Adrenal gland (tissue), 12 donors: Measurements from ENCODE around the gene ABTB2. TPM values are rescaled to one million over a fixed set of nuclear protein-coding genes. Genes with fewer than 3 reads are reported as not detected.

Source experiments
- DNase-seq, 7 donors: peaks; one replicate each; pipeline ENCODE4 v3.0.0-alpha.2; 2019 to 2020
- H3K27ac ChIP-seq, 5 donors: fragments of 200-600 bp; sonication (generic) in 4 of 5; 1 replicate in 3 of 5; 2 replicates in 2 of 5; pipeline versions ENCODE4 v1.5.1 to v1.8.0; 2016 to 2020; ENCODE audit warnings: mild to moderate bottlenecking in 1 of 5
- H3K27me3 ChIP-seq: fragments of 200-600 bp; 2 replicates; pipeline ENCODE4 v1.8.0; 2021
- H3K36me3 ChIP-seq, 2 donors: fragments of 200-600 bp; replicated peaks in 1 of 2; 1 replicate in 1 of 2; 2 replicates in 1 of 2; pipeline versions ENCODE4 v1.5.1 to v1.8.0; 2018 to 2022
- H3K4me1 ChIP-seq, 2 donors: fragments of 200-600 bp; replicated peaks in 1 of 2; 1 replicate in 1 of 2; 2 replicates in 1 of 2; pipeline versions ENCODE4 v1.5.1 to v1.8.0; 2018 to 2021
- H3K4me3 ChIP-seq, 4 donors: fragments of 200-600 bp; sonication (generic) in 3 of 4; one replicate each; pipeline ENCODE4 v1.5.1; 2016 to 2018
- H3K9me3 ChIP-seq, 3 donors: fragments of 200-600 bp; sonication (generic) in 1 of 3; replicated peaks in 1 of 3; 1 replicate in 2 of 3; 2 replicates in 1 of 3; pipeline versions ENCODE4 v1.5.1 to v1.8.0; 2016 to 2021
- CTCF ChIP-seq, 6 experiments: fragments of 450-650 bp in 4 of 6; fragments of 200-600 bp in 2 of 6; sonication (generic) in 1 of 6; IDR thresholded peaks; 1 replicate in 5 of 6; 2 replicates in 1 of 6; pipeline versions ENCODE4 v1.5.1 to v1.8.0; 2016 to 2021; ENCODE audit warnings: antibody characterized with exemption in 6 of 6, mild to moderate bottlenecking in 2 of 6, moderate library complexity in 1 of 6
- POLR2A ChIP-seq, 2 donors: fragments of 450-650 bp; IDR thresholded peaks; one replicate each; pipeline ENCODE4 v1.6.1; 2017; ENCODE audit warnings: antibody characterized with exemption in 2 of 2, mild to moderate bottlenecking in 2 of 2, moderate library complexity in 1 of 2
- WGBS, 4 donors: extraction: QIAGEN DNeasy Blood & Tissue Kit in 2 of 4; methylation state at CpG; one replicate each; pipeline versions ENCODE4 v1.1.5 to v1.1.7; 2013 to 2017; 5-methylcytosine and 5-hydroxymethylcytosine counted together
- intact Hi-C, 2 donors: fragments of 100-400 bp; cut with DNase I; formaldehyde crosslinking; loops; one replicate each; pipeline versions ENCODE4 v1.14.1 to v1.15.0; 2022 to 2023
- polyA plus RNA-seq, 3 donors: library from polyadenylated mRNA; stranded (reverse); fragments of 200-250 nt in 2 of 3; fragments of 350-450 nt in 1 of 3; fragmentation: Illumina TruSeq in 1 of 3; extraction: RNeasy Lipid Tissue Mini Kit (QIAGEN cat#74804) in 1 of 3; gene quantifications; one replicate each; pipeline ENCODE4 v1.2.3, GENCODE V29; 2013 to 2014
- total RNA-seq, 9 donors: library from RNA; depleted of rRNA in 4 of 9; stranded (reverse); fragments of >200 nt in 4 of 9; fragments of 120-200 nt in 1 of 9; fragmentation: NEBNext Ultra II Directional in 1 of 9; extraction: Animal tissue kit (Norgen Biotek cat#: 25700) in 1 of 9; gene quantifications; one replicate each; pipeline versions ENCODE4 v1.1.0 to v1.2.4, GENCODE V29; 2013 to 2023
- donor health status: healthy with polysubstance abuse.
- donor health status: Bipolar disorder and iron deficiency.
- donor health status: DM: yes; HTN: yes; CAD: no.
- donor health status: DM: no; HTN: no; CAD: no.
- donor health status: DM: no; HTN: no; CAD: no.
- donor health status: DM: yes; HTN: yes; CAD: no.

The ABTB2 gene
- total and polyA plus RNA-seq, 12 donors, result 1.9 to 32.3 (median 6.1) TPM

GRCh38 chr11:34254011-34254410 lies 103.8 kb downstream of the ABTB2 start:
- intact Hi-C loops, result no loop called here
- 62 to 76% (median 71%) methylated on average over 4 of the region's 4 CpGs for WGBS, 4 donors

GRCh38 chr11:34252651-34253050 lies 105.2 kb downstream of the ABTB2 start:
- no peak overlapping the region for H3K27ac ChIP-seq
- no peak overlapping the region for H3K4me3 ChIP-seq
- intact Hi-C loops, result no loop called here
- DNase-seq, result no peak
- H3K36me3 ChIP-seq, result no peaks in the 10 kb centered on the region
- TF ChIP-seq CTCF (IDR thresholded peaks at IDR 0.05) (no peak), POLR2A (IDR thresholded peaks at IDR 0.05) (no peak)
- no peaks in the 10 kb centered on the region for H3K9me3 ChIP-seq
- no peaks in the 10 kb centered on the region for H3K27me3 ChIP-seq
- H3K4me1 ChIP-seq, result peaks cover 0 to 13% of the 10 kb centered on the region in 2 donors
- 80 to 88% (median 84%) methylated on average over 2 to 3 of the region's 3 CpGs for WGBS, 4 donors

More at GRCh38 chr11:34254011-34254410, 103.8 kb downstream of the ABTB2 start:
- Histone ChIP-seq H3K27me3 (no peaks in the 10 kb centered on the region), H3K4me3 (no peak overlapping the region), H3K27ac (no peak overlapping the region), H3K36me3 (no peaks in the 10 kb centered on the region), H3K4me1 (peaks cover 0 to 13% of the 10 kb centered on the region in 2 donors), H3K9me3 (no peaks in the 10 kb centered on the region)
- TF ChIP-seq CTCF (IDR thresholded peaks at IDR 0.05), result no peak
- DNase-seq, result no peak

- intact Hi-C loops, result no loop called here
- 73 to 89% (median 81%) methylated on average over 7 of the region's 7 CpGs for WGBS, 4 donors
- Histone ChIP-seq H3K36me3 (no peaks in the 10 kb centered on the region), H3K4me1 (peaks cover 0 to 13% of the 10 kb centered on the region in 2 donors), H3K27me3 (no peaks in the 10 kb centered on the region), H3K4me3 (no peak overlapping the region), H3K27ac (peak overlapping the region in 2 of 5 donors; percentile 29 to 59), H3K9me3 (no peaks in the 10 kb centered on the region)
- no peak for TF ChIP-seq POLR2A (IDR thresholded peaks at IDR 0.05)
- no peak for TF ChIP-seq CTCF (IDR thresholded peaks at IDR 0.05)
- no peak for DNase-seq
Measured at GRCh38 chr11:34252015-34252414, 105.8 kb downstream of the ABTB2 start.

- DNase-seq, result no peak
- no peaks in the 10 kb centered on the region for H3K36me3 ChIP-seq
- H3K9me3 ChIP-seq, result no peaks in the 10 kb centered on the region
- intact Hi-C loops, result no loop called here
- TF ChIP-seq POLR2A (IDR thresholded peaks at IDR 0.05) (no peak), CTCF (IDR thresholded peaks at IDR 0.05) (no peak)
- peak overlapping the region in 2 of 5 donors; percentile 29 to 59 for H3K27ac ChIP-seq
- WGBS, 4 donors, result 38 to 49% (median 47%) methylated on average over 3 of the region's 3 CpGs
- H3K4me1 ChIP-seq, result peaks cover 0 to 13% of the 10 kb centered on the region in 2 donors
- H3K27me3 ChIP-seq, result no peaks in the 10 kb centered on the region
- H3K4me3 ChIP-seq, result no peak overlapping the region
Measured at GRCh38 chr11:34251589-34251980, 106.2 kb downstream of the ABTB2 start.
